Small intestine (tissue), 16 donors: Measurements from ENCODE around the gene RNF181. TPM values are rescaled to one million over a fixed set of nuclear protein-coding genes. Genes with fewer than 3 reads are reported as not detected.
A peak's percentile ranks its signal among the peaks of the same experiment; 100 is the strongest.

Experiments used
- DNase-seq, 2 donors: peaks; one replicate each; pipeline versions ENCODE4 v3.0.0 to v3.0.0-alpha.2; 2013
- FAIRE-seq: peaks from 2 replicates; lab custom pipeline; 2012; peaks lifted over from hg19 to GRCh38; lab: Jason Lieb, UNC
- H3K27ac ChIP-seq, 3 donors: one replicate each; pipeline ENCODE4 v1.5.1; 2013; ENCODE audit warnings: low read length in 2 of 3, mild to moderate bottlenecking in 2 of 3, control low read depth in 1 of 3, inconsistent platforms in 1 of 3, low read depth in 1 of 3, moderate library complexity in 1 of 3
- H3K27me3 ChIP-seq, 3 donors: one replicate each; pipeline ENCODE4 v1.6.1; 2013; ENCODE audit warnings: low read length in 3 of 3, inconsistent platforms in 1 of 3; ENCODE audit not compliant: control insufficient read depth in 3 of 3, insufficient read depth in 3 of 3
- H3K36me3 ChIP-seq, 3 donors: one replicate each; pipeline ENCODE4 v1.6.1; 2013; ENCODE audit warnings: low read length in 3 of 3, inconsistent platforms in 1 of 3, low read depth in 1 of 3, mild to moderate bottlenecking in 1 of 3, moderate library complexity in 1 of 3; ENCODE audit not compliant: control insufficient read depth in 3 of 3, insufficient read depth in 2 of 3
- H3K4me1 ChIP-seq, 3 donors: one replicate each; pipeline ENCODE4 v1.6.1; 2013; ENCODE audit warnings: low read length in 2 of 3, inconsistent platforms in 1 of 3, low read depth in 1 of 3, mild to moderate bottlenecking in 1 of 3, moderate library complexity in 1 of 3; ENCODE audit not compliant: control insufficient read depth in 3 of 3, insufficient read depth in 2 of 3
- H3K4me3 ChIP-seq, 3 donors: one replicate each; pipeline ENCODE4 v1.5.1; 2013; ENCODE audit warnings: low read length in 3 of 3, control low read depth in 1 of 3, inconsistent platforms in 1 of 3, low read depth in 1 of 3, mild to moderate bottlenecking in 1 of 3, moderate library complexity in 1 of 3
- H3K9me3 ChIP-seq, 2 donors: one replicate each; pipeline ENCODE4 v1.6.1; 2013; ENCODE audit warnings: low read depth in 1 of 2, low read length in 1 of 2; ENCODE audit not compliant: control insufficient read depth in 2 of 2, insufficient read depth in 1 of 2
- WGBS, 3 donors: extraction: QIAGEN DNeasy Blood & Tissue Kit; methylation state at CpG; one replicate each; pipeline ENCODE4 v1.1.7; 2013; 5-methylcytosine and 5-hydroxymethylcytosine counted together
- long read RNA-seq, 10 donors: transcript quantifications; one replicate each; lab custom pipeline, GENCODE V29; 2026
- polyA plus RNA-seq, 4 donors: library from polyadenylated mRNA; stranded (reverse) in 3 of 4; unstranded in 1 of 4; fragments of 200-250 nt in 3 of 4; fragments of 120-200 nt in 1 of 4; gene quantifications; one replicate each; pipeline versions ENCODE4 v1.2.1 to v1.2.3, GENCODE V29; 2013
- donor health status: healthy with polysubstance abuse.
- donor health status: control.
- donor health status: control.
- donor health status: Bipolar disorder and iron deficiency.
- donor health status: healthy.

Gene RNF181
- polyA plus RNA-seq: 100 to 1,000 TPM; 131 to 234 (median 180) TPM
- long read RNA-seq, donor 1: 0 reads
- long read RNA-seq, donor 2, transcript RNF181-201 (5 exons, 569 nt): major isoform, 34 of 36 reads
- long read RNA-seq, donor 2, partial matches to known transcripts: 0 of 36 reads
- long read RNA-seq, donor 2, other reads (novel, unspliced or antisense): 0 of 36 reads
- long read RNA-seq, donor 3, transcript RNF181-201 (5 exons, 569 nt): major isoform, 47 of 63 reads
- long read RNA-seq, donor 3, partial matches to known transcripts: 6 of 63 reads
- long read RNA-seq, donor 3, other reads (novel, unspliced or antisense): 5 of 63 reads
- long read RNA-seq, donor 4, partial matches to known transcripts: 0 of 3 reads
- long read RNA-seq, donor 4, other reads (novel, unspliced or antisense): 0 of 3 reads
- long read RNA-seq, donor 5, transcript RNF181-201 (5 exons, 569 nt): major isoform, 17 of 17 reads
- long read RNA-seq, donor 5, partial matches to known transcripts: 0 of 17 reads
- long read RNA-seq, donor 5, other reads (novel, unspliced or antisense): 0 of 17 reads
- long read RNA-seq, donor 6, transcript RNF181-201 (5 exons, 569 nt): major isoform, 54 of 54 reads
- long read RNA-seq, donor 6, partial matches to known transcripts: 0 of 54 reads
- long read RNA-seq, donor 6, other reads (novel, unspliced or antisense): 0 of 54 reads
- long read RNA-seq, donor 7: 0 reads
- long read RNA-seq, donor 8, transcript RNF181-201 (5 exons, 569 nt): major isoform, 9 of 9 reads
- long read RNA-seq, donor 8, partial matches to known transcripts: 0 of 9 reads
- long read RNA-seq, donor 8, other reads (novel, unspliced or antisense): 0 of 9 reads
- long read RNA-seq, donor 9, transcript RNF181-201 (5 exons, 569 nt): major isoform, 18 of 20 reads
- long read RNA-seq, donor 9, partial matches to known transcripts: 0 of 20 reads
- long read RNA-seq, donor 9, other reads (novel, unspliced or antisense): 0 of 20 reads
- long read RNA-seq, donor 10, transcript RNF181-201 (5 exons, 569 nt): major isoform, 76 of 84 reads
- long read RNA-seq, donor 10, partial matches to known transcripts: 0 of 84 reads
- long read RNA-seq, donor 10, other reads (novel, unspliced or antisense): 0 of 84 reads

- peak within 1 kb of the TSS; percentile 75 to 79 (median 76) for H3K4me3 ChIP-seq
- DNase-seq (peak; percentile 97 to 99), FAIRE-seq (peak; percentile 61)
- no peaks in the 10 kb centered on the region for H3K9me3 ChIP-seq
- H3K27me3 ChIP-seq: no peaks in the 10 kb centered on the region
- H3K36me3 ChIP-seq: peaks cover 0 to 40% (median 8%) of the 10 kb centered on the region in 3 donors
- WGBS, 3 donors: 0 to 1% (median 0%) methylated on average over 47 of the region's 47 CpGs
- peak within 1 kb of the TSS; percentile 66 to 94 (median 92) for H3K27ac ChIP-seq
- H3K4me1 ChIP-seq: peaks cover 6 to 37% (median 6%) of the 10 kb centered on the region in 3 donors
Observed at GRCh38 chr2:85595301-85596025, at the start of gene RNF181. TSS of gene RNF181 (plus strand) at chr2:85595745. CDS start at chr2:85595764, 19 bp downstream.

- FAIRE-seq (no peak), DNase-seq (no peak)
- peaks cover 0 to 14% (median 6%) of the 10 kb centered on the region in 3 donors for H3K4me1 ChIP-seq
- no peak overlapping the region for H3K27ac ChIP-seq
- WGBS, 3 donors: 78 to 82% (median 82%) methylated on average over 5 of the region's 5 CpGs
- no peaks in the 10 kb centered on the region for H3K27me3 ChIP-seq
- no peaks in the 10 kb centered on the region for H3K9me3 ChIP-seq
- peaks cover 21 to 38% (median 30%) of the 10 kb centered on the region in 3 donors for H3K36me3 ChIP-seq
- H3K4me3 ChIP-seq: no peak overlapping the region
Observed at GRCh38 chr2:85545780-85546240, 49.7 kb upstream of the RNF181 start.

GRCh38 chr2:85547089-85547858, 48.3 kb upstream of the RNF181 start:
- Histone ChIP-seq H3K36me3 (peaks cover 13 to 48% (median 19%) of the 10 kb centered on the region in 3 donors), H3K4me1 (peaks cover 0 to 6% (median 3%) of the 10 kb centered on the region in 3 donors), H3K9me3 (no peaks in the 10 kb centered on the region), H3K4me3 (no peak overlapping the region), H3K27me3 (no peaks in the 10 kb centered on the region), H3K27ac (no peak overlapping the region)
- FAIRE-seq (no peak), DNase-seq (no peak)
- 84 to 94% (median 85%) methylated on average over 1 of the region's 1 CpG for WGBS, 3 donors

- no peak for FAIRE-seq
- WGBS, 3 donors: 67 to 73% (median 71%) methylated on average over 6 of the region's 6 CpGs
- H3K27ac ChIP-seq: peak overlapping the region in 1 of 3 donors; percentile 7
Observed at GRCh38 chr2:85547859-85548607, 47.5 kb upstream of the RNF181 start.

GRCh38 chr2:85548608-85548900, 47.0 kb upstream of the RNF181 start:
- Histone ChIP-seq H3K4me3 (no peak overlapping the region), H3K4me1 (no peaks in the 10 kb centered on the region), H3K27me3 (no peaks in the 10 kb centered on the region), H3K27ac (no peak overlapping the region), H3K9me3 (no peaks in the 10 kb centered on the region), H3K36me3 (peaks cover 7 to 55% (median 17%) of the 10 kb centered on the region in 3 donors)
- FAIRE-seq: no peak
- whole genome bisulfite sequencing, 3 donors: 79 to 92% (median 81%) methylated on average over 2 of the region's 2 CpGs
- no peak for DNase-seq

More at GRCh38 chr2:85547859-85548607, 47.5 kb upstream of the RNF181 start:
- H3K9me3 ChIP-seq: no peaks in the 10 kb centered on the region
- no peaks in the 10 kb centered on the region for H3K27me3 ChIP-seq
- DNase-seq: no peak
- H3K36me3 ChIP-seq: peaks cover 7 to 52% (median 17%) of the 10 kb centered on the region in 3 donors
- no peak overlapping the region for H3K4me3 ChIP-seq
- no peaks in the 10 kb centered on the region for H3K4me1 ChIP-seq

- H3K27me3 ChIP-seq: no peaks in the 10 kb centered on the region
- H3K4me1 ChIP-seq: no peaks in the 10 kb centered on the region
- no peaks in the 10 kb centered on the region for H3K9me3 ChIP-seq
- no peak overlapping the region for H3K27ac ChIP-seq
- WGBS, 3 donors: 90 to 92% (median 92%) methylated on average over 10 of the region's 10 CpGs
- peaks cover 7 to 58% (median 21%) of the 10 kb centered on the region in 3 donors for H3K36me3 ChIP-seq
- no peak for DNase-seq
- no peak overlapping the region for H3K4me3 ChIP-seq
- FAIRE-seq: no peak
Observed at GRCh38 chr2:85549095-85549494, 46.5 kb upstream of the RNF181 start.

- peak overlapping the region in 1 of 3 donors; percentile 51 for H3K27ac ChIP-seq
- WGBS, 3 donors: 52 to 66% (median 63%) methylated on average over 4 of the region's 4 CpGs
- FAIRE-seq: no peak
Observed at GRCh38 chr2:85549826-85550225, 45.7 kb upstream of the RNF181 start.

More at GRCh38 chr2:85549826-85550225, 45.7 kb upstream of the RNF181 start:
- Histone ChIP-seq H3K4me3 (no peak overlapping the region), H3K9me3 (no peaks in the 10 kb centered on the region), H3K36me3 (peaks cover 7 to 64% (median 22%) of the 10 kb centered on the region in 3 donors), H3K4me1 (no peaks in the 10 kb centered on the region), H3K27me3 (no peaks in the 10 kb centered on the region)
- DNase-seq: no peak
